ENCODE data around the gene PTPN7.

- TF ChIP-seq CTCF (conservative IDR thresholded peaks at IDR 0.05): no peak
- TF ChIP-seq ZFX (IDR thresholded peaks at IDR 0.05): no peak
Measured at GRCh38 chr1:202124142-202124541, 36.3 kb downstream of the PTPN7 start.

All from C4-2B (cell line).